Subcutaneous adipose tissue (tissue), 4 donors: ENCODE results near the gene FGFRL1. TPM values are rescaled to one million over a fixed set of nuclear protein-coding genes. Genes with fewer than 3 reads are reported as not detected.

Source experiments
- CTCF ChIP-seq: fragments of 450-650 bp; IDR thresholded peaks from one replicate; pipeline ENCODE4 v1.5.1; 2016; ENCODE audit warnings: low read depth, mild to moderate bottlenecking, control low read depth, antibody characterized with exemption, moderate library complexity
- total RNA-seq, 4 donors: library from RNA; depleted of rRNA; stranded (reverse); fragments of >200 nt; gene quantifications; one replicate each; pipeline ENCODE4 v1.1.0, GENCODE V29; 2016

The FGFRL1 gene
- total RNA-seq, 4 donors from 2014 or later, result 12.6 to 113 (median 22.7) TPM

GRCh38 chr4:1022739-1023066 is 11.3 kb downstream of the FGFRL1 start:
- no peak for TF ChIP-seq CTCF

GRCh38 chr4:1023075-1023640 is 11.7 kb downstream of the FGFRL1 start:
- TF ChIP-seq CTCF, result no peak

GRCh38 chr4:1023895-1024740 is 12.7 kb downstream of the FGFRL1 start:
- no peak for TF ChIP-seq CTCF

- no peak for TF ChIP-seq CTCF
Measured at GRCh38 chr4:1024882-1025545, 13.6 kb downstream of the FGFRL1 start.

GRCh38 chr4:1026115-1026514 is 14.7 kb downstream of the FGFRL1 start:
- TF ChIP-seq CTCF, result no peak

GRCh38 chr4:1027219-1027914 is 15.9 kb downstream of the FGFRL1 start:
- no peak for TF ChIP-seq CTCF

- no peak for TF ChIP-seq CTCF
Measured at GRCh38 chr4:1027915-1028238, 16.5 kb downstream of the FGFRL1 start.
